Neural cell (in vitro differentiated cells): Measurements from ENCODE around the gene RRAGD. TPM values are rescaled to one million over a fixed set of nuclear protein-coding genes. Genes with fewer than 3 reads are reported as not detected.

Experiments
- H2AFZ ChIP-seq: fragments of 200-600, 300-800 bp; sonication (generic), shearing (Covaris generic); 2 replicates; pipeline ENCODE4 v1.6.0; 2014; ENCODE audit warnings: low read depth, mild to moderate bottlenecking, antibody characterized with exemption, low read length, moderate library complexity
- H3F3A ChIP-seq: fragments of 200-600 bp; shearing (Covaris generic); 2 replicates; pipeline ENCODE4 v1.6.1; 2016; ENCODE audit warnings: mild to moderate bottlenecking, moderate library complexity, mixed read lengths, antibody characterized with exemption, low read length; ENCODE audit not compliant: insufficient read depth, poor library complexity, severe bottlenecking
- H3K27ac ChIP-seq: fragments of 200-600, 300-800 bp; sonication (generic), shearing (Covaris generic); 2 replicates; pipeline ENCODE4 v1.5.1; 2014; ENCODE audit warnings: mild to moderate bottlenecking, low read length, moderate library complexity
- H3K27me3 ChIP-seq: fragments of 300-800, 200-600 bp; sonication (generic), shearing (Covaris generic); 2 replicates; pipeline ENCODE4 v1.6.0; 2014; ENCODE audit warnings: mild to moderate bottlenecking, low read depth, low read length, moderate library complexity; ENCODE audit not compliant: insufficient read depth
- H3K36me3 ChIP-seq: fragments of 300-800, 200-600 bp; sonication (generic), shearing (Covaris generic); 2 replicates; pipeline ENCODE4 v1.5.1; 2014; ENCODE audit warnings: mild to moderate bottlenecking, antibody characterized with exemption, low read length, moderate library complexity; ENCODE audit not compliant: insufficient read depth
- H3K4me2 ChIP-seq: fragments of 300-800, 200-600 bp; sonication (generic), shearing (Covaris generic); 2 replicates; pipeline ENCODE4 v1.6.0; 2014; ENCODE audit warnings: mild to moderate bottlenecking, low read length
- H3K4me3 ChIP-seq: fragments of 300-800, 200-600 bp; sonication (generic), shearing (Covaris generic); 2 replicates; pipeline ENCODE4 v1.5.1; 2014; ENCODE audit warnings: mild to moderate bottlenecking, low read length, moderate library complexity
- H3K79me2 ChIP-seq: fragments of 200-600 bp; shearing (Covaris generic); replicated peaks from 2 replicates; pipeline ENCODE4 v1.6.0; 2014; ENCODE audit warnings: mild to moderate bottlenecking, low read length, moderate library complexity; ENCODE audit not compliant: insufficient read depth
- H3K9ac ChIP-seq: fragments of 300-800, 200-600 bp; sonication (generic), shearing (Covaris generic); 2 replicates; pipeline ENCODE4 v1.6.1; 2016; ENCODE audit warnings: mild to moderate bottlenecking, low read length, mixed read lengths
- H3K9me2 ChIP-seq: fragments of 200-600 bp; shearing (Covaris generic); 2 replicates; pipeline ENCODE4 v1.6.1; 2016; ENCODE audit warnings: mild to moderate bottlenecking, low read length, mixed read lengths; ENCODE audit not compliant: insufficient read depth
- H3K9me3 ChIP-seq: fragments of 200-600, 300-800 bp; sonication (generic), shearing (Covaris generic); 2 replicates; pipeline ENCODE4 v1.6.1; 2016; ENCODE audit warnings: mild to moderate bottlenecking, mixed run types, low read length, moderate library complexity, mixed read lengths
- H4K20me1 ChIP-seq: fragments of 200-600 bp; shearing (Covaris generic); 2 replicates; pipeline ENCODE4 v1.6.1; 2016; ENCODE audit warnings: mild to moderate bottlenecking, mixed run types; ENCODE audit not compliant: insufficient read depth
- POLR2AphosphoS5 ChIP-seq: IDR thresholded peaks from 2 replicates; pipeline ENCODE4 v1.6.1; 2012
- RAD21 ChIP-seq: fragments of 450-650 bp; conservative IDR thresholded peaks from 2 replicates; pipeline ENCODE4 v1.6.1; 2014; ENCODE audit warnings: antibody characterized with exemption, mild to moderate bottlenecking, moderate library complexity
- SMC3 ChIP-seq: fragments of 450-650 bp; conservative IDR thresholded peaks from 2 replicates; pipeline ENCODE4 v1.6.1; 2014; ENCODE audit warnings: antibody characterized with exemption, mild to moderate bottlenecking, moderate library complexity; ENCODE audit not compliant: poor library complexity
- polyA plus RNA-seq: library from polyadenylated mRNA; depleted of rRNA; stranded (reverse); fragments of >200 nt; gene quantifications from 2 replicates; pipeline ENCODE4 v1.2.3, GENCODE V29; 2014
- TF ChIP-seq, protein P1 (sequence below): fragments of 450-650 bp; IDR thresholded peaks from 2 replicates; pipeline ENCODE4 v1.5.1; 2014; ENCODE audit warnings: antibody characterized with exemption, mild to moderate bottlenecking, moderate library complexity; ENCODE audit not compliant: poor library complexity, severe bottlenecking
- TF ChIP-seq, protein P2 (sequence below): IDR thresholded peaks from 2 replicates; pipeline ENCODE4 v1.6.1; 2012; ENCODE audit warnings: borderline replicate concordance

Gene RRAGD
- polyA plus RNA-seq, 1 donor from 2014 or later: 34.1 TPM

DNA sequence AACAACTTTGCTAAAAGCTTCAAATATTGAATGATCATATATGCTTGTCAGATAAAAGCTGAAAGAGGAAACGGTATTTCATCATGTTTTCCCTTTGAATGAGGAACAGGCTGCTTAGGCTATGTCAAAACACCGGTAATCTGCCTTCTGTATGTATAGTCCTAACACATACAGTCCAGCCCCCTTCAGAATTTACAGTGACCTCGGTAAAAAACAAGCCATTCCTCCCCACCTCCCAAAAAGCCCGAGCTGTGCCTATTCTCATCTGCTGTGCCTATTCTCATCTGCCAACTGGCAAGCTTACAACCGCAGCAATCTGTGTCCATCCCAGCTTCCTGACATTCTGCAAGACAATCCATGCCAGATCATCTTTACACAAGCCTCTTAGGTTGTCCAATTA is 32.8 kb downstream of the RRAGD start:
- Histone ChIP-seq H3K9me2 (no peaks in the 10 kb centered on the region), H3K79me2 (no peaks in the 10 kb centered on the region), H3K9ac (no peak overlapping the region), H3K27ac (no peak overlapping the region), H3K9me3 (no peaks in the 10 kb centered on the region), H3K27me3 (no peaks in the 10 kb centered on the region), H3K36me3 (peaks cover 17% of the 10 kb centered on the region), H3K4me2 (no peak overlapping the region), H4K20me1 (no peaks in the 10 kb centered on the region), H3F3A (no peaks in the 10 kb centered on the region), H2AFZ (no peak overlapping the region), H3K4me3 (no peak overlapping the region)
- TF ChIP-seq, protein P1, sequence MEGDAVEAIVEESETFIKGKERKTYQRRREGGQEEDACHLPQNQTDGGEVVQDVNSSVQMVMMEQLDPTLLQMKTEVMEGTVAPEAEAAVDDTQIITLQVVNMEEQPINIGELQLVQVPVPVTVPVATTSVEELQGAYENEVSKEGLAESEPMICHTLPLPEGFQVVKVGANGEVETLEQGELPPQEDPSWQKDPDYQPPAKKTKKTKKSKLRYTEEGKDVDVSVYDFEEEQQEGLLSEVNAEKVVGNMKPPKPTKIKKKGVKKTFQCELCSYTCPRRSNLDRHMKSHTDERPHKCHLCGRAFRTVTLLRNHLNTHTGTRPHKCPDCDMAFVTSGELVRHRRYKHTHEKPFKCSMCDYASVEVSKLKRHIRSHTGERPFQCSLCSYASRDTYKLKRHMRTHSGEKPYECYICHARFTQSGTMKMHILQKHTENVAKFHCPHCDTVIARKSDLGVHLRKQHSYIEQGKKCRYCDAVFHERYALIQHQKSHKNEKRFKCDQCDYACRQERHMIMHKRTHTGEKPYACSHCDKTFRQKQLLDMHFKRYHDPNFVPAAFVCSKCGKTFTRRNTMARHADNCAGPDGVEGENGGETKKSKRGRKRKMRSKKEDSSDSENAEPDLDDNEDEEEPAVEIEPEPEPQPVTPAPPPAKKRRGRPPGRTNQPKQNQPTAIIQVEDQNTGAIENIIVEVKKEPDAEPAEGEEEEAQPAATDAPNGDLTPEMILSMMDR: no peak
- TF ChIP-seq RAD21: no peak
- TF ChIP-seq SMC3: no peak
- TF ChIP-seq, protein P2, sequence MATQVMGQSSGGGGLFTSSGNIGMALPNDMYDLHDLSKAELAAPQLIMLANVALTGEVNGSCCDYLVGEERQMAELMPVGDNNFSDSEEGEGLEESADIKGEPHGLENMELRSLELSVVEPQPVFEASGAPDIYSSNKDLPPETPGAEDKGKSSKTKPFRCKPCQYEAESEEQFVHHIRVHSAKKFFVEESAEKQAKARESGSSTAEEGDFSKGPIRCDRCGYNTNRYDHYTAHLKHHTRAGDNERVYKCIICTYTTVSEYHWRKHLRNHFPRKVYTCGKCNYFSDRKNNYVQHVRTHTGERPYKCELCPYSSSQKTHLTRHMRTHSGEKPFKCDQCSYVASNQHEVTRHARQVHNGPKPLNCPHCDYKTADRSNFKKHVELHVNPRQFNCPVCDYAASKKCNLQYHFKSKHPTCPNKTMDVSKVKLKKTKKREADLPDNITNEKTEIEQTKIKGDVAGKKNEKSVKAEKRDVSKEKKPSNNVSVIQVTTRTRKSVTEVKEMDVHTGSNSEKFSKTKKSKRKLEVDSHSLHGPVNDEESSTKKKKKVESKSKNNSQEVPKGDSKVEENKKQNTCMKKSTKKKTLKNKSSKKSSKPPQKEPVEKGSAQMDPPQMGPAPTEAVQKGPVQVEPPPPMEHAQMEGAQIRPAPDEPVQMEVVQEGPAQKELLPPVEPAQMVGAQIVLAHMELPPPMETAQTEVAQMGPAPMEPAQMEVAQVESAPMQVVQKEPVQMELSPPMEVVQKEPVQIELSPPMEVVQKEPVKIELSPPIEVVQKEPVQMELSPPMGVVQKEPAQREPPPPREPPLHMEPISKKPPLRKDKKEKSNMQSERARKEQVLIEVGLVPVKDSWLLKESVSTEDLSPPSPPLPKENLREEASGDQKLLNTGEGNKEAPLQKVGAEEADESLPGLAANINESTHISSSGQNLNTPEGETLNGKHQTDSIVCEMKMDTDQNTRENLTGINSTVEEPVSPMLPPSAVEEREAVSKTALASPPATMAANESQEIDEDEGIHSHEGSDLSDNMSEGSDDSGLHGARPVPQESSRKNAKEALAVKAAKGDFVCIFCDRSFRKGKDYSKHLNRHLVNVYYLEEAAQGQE: no peak

DNA sequence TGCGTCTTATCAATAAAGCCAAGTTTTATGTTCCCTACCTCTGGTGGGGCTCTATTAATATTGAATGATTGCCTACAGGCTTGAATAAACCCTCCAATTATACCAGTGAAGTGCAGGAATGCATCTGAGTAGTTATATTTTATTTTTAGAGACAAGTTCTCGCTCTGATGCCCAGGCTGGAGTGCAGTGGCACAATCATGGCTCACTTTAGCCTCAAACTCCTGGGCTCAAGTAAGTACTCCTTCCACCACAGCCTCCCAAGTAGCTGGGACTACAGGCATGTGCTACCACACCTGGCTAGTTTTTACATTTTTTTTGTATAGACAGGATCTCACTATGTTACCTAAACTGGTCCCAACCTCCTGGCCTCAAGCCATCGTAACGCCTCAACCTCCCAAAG is 33.4 kb downstream of the RRAGD start:
- Histone ChIP-seq H3K27me3 (no peaks in the 10 kb centered on the region), H4K20me1 (no peaks in the 10 kb centered on the region), H3K4me3 (no peak overlapping the region), H3K36me3 (peaks cover 17% of the 10 kb centered on the region), H3K79me2 (no peaks in the 10 kb centered on the region), H3K9me3 (no peaks in the 10 kb centered on the region), H3F3A (no peaks in the 10 kb centered on the region), H3K27ac (no peak overlapping the region), H2AFZ (no peak overlapping the region), H3K9me2 (no peaks in the 10 kb centered on the region), H3K4me2 (no peak overlapping the region), H3K9ac (no peak overlapping the region)
- TF ChIP-seq, protein P1: no peak
- TF ChIP-seq RAD21 (no peak), SMC3 (no peak), POLR2AphosphoS5 (no peak)
- TF ChIP-seq, protein P2: no peak
